AG09309 (cell line): Measurements from ENCODE around the gene ZNF502.

Experiments used
- DNase-seq: peaks from one replicate; pipeline ENCODE4 v3.0.0-alpha.2; 2010; ENCODE audit warnings: low read depth
- H3K4me3 ChIP-seq: 2 replicates; pipeline ENCODE4 v1.5.1; 2011; ENCODE audit warnings: mild to moderate bottlenecking, low read depth, low read length, moderate library complexity; ENCODE audit not compliant: control insufficient read depth
- TF ChIP-seq, protein P1 (sequence below): IDR thresholded peaks from 2 replicates; pipeline ENCODE4 v1.5.1; 2011; ENCODE audit warnings: mild to moderate bottlenecking, low read depth, low read length, inconsistent platforms; ENCODE audit not compliant: insufficient read depth, control insufficient read depth; ENCODE audit errors: missing control alignments

ZNF502 gene

GRCh38 chr3:44729384-44729910 is 17.0 kb downstream of the ZNF502 start, which contains the start of gene ZNF501:
TSS of gene ZNF501 (plus strand) at chr3:44729635. CDS start at chr3:44734422, 4,787 bp downstream.
- TF ChIP-seq, protein P1, sequence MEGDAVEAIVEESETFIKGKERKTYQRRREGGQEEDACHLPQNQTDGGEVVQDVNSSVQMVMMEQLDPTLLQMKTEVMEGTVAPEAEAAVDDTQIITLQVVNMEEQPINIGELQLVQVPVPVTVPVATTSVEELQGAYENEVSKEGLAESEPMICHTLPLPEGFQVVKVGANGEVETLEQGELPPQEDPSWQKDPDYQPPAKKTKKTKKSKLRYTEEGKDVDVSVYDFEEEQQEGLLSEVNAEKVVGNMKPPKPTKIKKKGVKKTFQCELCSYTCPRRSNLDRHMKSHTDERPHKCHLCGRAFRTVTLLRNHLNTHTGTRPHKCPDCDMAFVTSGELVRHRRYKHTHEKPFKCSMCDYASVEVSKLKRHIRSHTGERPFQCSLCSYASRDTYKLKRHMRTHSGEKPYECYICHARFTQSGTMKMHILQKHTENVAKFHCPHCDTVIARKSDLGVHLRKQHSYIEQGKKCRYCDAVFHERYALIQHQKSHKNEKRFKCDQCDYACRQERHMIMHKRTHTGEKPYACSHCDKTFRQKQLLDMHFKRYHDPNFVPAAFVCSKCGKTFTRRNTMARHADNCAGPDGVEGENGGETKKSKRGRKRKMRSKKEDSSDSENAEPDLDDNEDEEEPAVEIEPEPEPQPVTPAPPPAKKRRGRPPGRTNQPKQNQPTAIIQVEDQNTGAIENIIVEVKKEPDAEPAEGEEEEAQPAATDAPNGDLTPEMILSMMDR = no peak
- H3K4me3 ChIP-seq = peak within 1 kb of the TSS; percentile 75
- DNase-seq = peak; percentile 49

GRCh38 chr3:44734646-44735168 is 22.2 kb downstream of the ZNF502 start:
- no peak for DNase-seq

DNA sequence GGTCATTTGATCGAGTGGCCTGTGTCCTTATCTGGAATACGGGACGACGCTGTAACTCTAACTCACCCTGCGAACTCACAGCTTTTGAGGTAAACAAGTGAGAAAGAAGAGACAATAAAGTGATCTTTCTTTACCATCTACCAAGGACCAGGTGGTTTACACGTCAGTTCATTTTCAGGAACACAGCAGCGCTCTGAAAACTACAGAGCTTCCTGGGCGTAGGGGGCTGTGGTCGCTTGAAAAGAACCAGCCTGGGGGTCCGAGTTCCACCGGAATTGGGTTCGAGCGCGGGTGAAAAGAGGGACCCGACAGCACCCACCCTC is 48.6 kb downstream of the ZNF502 start:
- DNase-seq = no peak
- H3K4me3 ChIP-seq = peak overlapping the region; percentile 70
- TF ChIP-seq, protein P1 = no peak

More at GRCh38 chr3:44734646-44735168, 22.2 kb downstream of the ZNF502 start:
- H3K4me3 ChIP-seq = no peak overlapping the region
- TF ChIP-seq, protein P1 = no peak

DNA sequence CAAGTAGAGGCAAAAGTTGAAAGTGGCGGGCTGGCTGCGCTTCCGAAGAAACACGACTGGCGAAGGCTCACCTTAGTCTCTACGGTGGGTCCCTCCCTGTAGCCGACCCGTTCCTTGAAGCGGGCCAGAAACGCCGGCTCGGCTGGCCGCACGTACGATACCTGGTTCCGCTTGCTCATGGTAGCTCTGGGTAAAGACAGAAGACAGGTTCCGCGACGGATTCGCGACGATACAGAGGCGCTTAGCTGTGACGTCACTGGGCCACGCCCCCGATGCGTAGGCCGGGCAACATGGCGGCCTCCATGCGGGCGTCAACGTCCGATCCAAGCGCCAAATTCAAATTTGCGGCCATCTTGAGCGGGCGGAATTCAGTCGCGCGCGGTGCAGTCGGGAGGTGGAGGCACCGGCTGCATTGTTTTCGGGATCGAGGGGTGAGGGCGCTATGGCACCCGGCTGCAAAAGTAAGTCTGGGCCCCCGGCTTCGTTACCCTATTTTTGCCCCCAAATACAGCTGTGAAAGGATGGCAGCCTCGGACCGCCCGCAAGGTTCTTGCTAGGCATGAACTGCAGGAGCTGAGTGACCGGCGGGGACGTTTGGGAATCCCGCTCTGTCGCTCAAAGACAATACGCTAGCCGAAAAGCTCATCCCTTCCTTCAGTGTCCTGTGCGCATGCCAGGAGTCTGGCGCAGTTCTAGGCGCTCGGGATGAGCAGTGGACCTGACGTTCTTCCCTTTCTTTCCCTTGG is 49.1 kb downstream of the ZNF502 start, which contains the start of the genes KIAA1143 and KIF15:
TSS of gene KIAA1143 (minus strand) at position 196 of the 746 bp plus-strand sequence. CDS start at position 179, 17 bp downstream.
TSS of gene KIF15 (plus strand) at position 371 of the 746 bp plus-strand sequence. CDS start at position 443, 72 bp downstream.
- peak within 1 kb of the TSS; percentile 70 for H3K4me3 ChIP-seq
- peak; percentile 72 for DNase-seq
- TF ChIP-seq, protein P1 = no peak

- peak overlapping the region; percentile 70 for H3K4me3 ChIP-seq
- DNase-seq = no peak
- TF ChIP-seq, protein P1 = no peak
Measured at GRCh38 chr3:44762170-44762677, 49.8 kb downstream of the ZNF502 start.

DNA sequence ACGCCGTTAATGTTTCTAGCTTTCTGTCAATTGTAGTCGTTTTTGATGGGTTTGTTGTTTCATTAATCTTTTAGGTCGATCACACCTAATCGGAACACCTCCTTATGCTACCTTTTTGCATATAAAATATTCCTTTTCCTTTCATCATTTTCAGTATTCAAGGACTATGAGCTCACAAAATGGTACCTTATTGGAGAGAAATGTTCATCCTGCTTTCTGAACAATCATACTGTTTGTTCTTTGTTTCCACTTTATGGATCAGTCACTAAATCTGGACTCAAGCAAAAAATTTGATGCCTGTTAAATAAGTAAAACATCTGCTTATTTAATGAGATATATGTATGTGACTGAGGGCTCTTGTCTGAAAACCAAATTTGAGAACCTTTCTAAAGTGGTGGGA is 50.2 kb downstream of the ZNF502 start:
- no peak for DNase-seq
- peak overlapping the region; percentile 70 for H3K4me3 ChIP-seq
- TF ChIP-seq, protein P1 = no peak
